HG03520 (cell line): Measurements from ENCODE around the gene CREM.

Experiments
- ATAC-seq: cut with Tn5 transposase; IDR thresholded peaks from one replicate; pipeline ENCODE4 v1.9.1; 2021; ENCODE audit warnings: mild to moderate bottlenecking, moderate library complexity; ENCODE audit not compliant: unreplicated experiment

The CREM gene

GRCh38 chr10:35218339-35218955 is 91.8 kb downstream of the CREM start:
- peak; percentile 62 for ATAC-seq

GRCh38 chr10:35219292-35219691 is 92.6 kb downstream of the CREM start:
- no peak for ATAC-seq

- ATAC-seq: no peak
Measured at GRCh38 chr10:35219891-35220890, 93.5 kb downstream of the CREM start.

GRCh38 chr10:35223016-35223415 is 96.4 kb downstream of the CREM start:
- ATAC-seq: no peak

- no peak for ATAC-seq
Measured at GRCh38 chr10:35224045-35224740, 97.5 kb downstream of the CREM start.

- ATAC-seq: no peak
Measured at GRCh38 chr10:35225204-35225603, 98.6 kb downstream of the CREM start.

- no peak for ATAC-seq
Measured at GRCh38 chr10:35226507-35226906, 99.9 kb downstream of the CREM start.

- no peak for ATAC-seq
Measured at GRCh38 chr10:35228058-35228457, 101.4 kb downstream of the CREM start.

- ATAC-seq: no peak
Measured at GRCh38 chr10:35231646-35232045, 105.0 kb downstream of the CREM start.

GRCh38 chr10:35232527-35232926 is 105.9 kb downstream of the CREM start:
- ATAC-seq: no peak

- ATAC-seq: no peak
Measured at GRCh38 chr10:35234073-35234472, 107.4 kb downstream of the CREM start.

- no peak for ATAC-seq
Measured at GRCh38 chr10:35236739-35237138, 110.1 kb downstream of the CREM start.

- ATAC-seq: no peak
Measured at GRCh38 chr10:35237766-35238512, 111.3 kb downstream of the CREM start.

GRCh38 chr10:35244549-35244948 is 117.9 kb downstream of the CREM start:
- ATAC-seq: no peak

GRCh38 chr10:35246770-35247343 is 120.2 kb downstream of the CREM start:
- ATAC-seq: no peak

GRCh38 chr10:35251373-35252100 is 124.9 kb downstream of the CREM start:
- ATAC-seq: no peak

- no peak for ATAC-seq
Measured at GRCh38 chr10:35257057-35257983, 130.7 kb downstream of the CREM start.

GRCh38 chr10:35259769-35260397 is 133.2 kb downstream of the CREM start:
- ATAC-seq: no peak
